NCI-H187 (cell line): Measurements from ENCODE around the gene ZNF646.

ENCODE experiments used
- DNase-seq, 2 experiments: peaks; one replicate each; lab custom pipeline; 2025; lab: John Stamatoyannopoulos, UW

ZNF646 gene

GRCh38 chr16:31130899-31131298, 56.7 kb downstream of the ZNF646 start:
- DNase-seq, result no peak

DNA sequence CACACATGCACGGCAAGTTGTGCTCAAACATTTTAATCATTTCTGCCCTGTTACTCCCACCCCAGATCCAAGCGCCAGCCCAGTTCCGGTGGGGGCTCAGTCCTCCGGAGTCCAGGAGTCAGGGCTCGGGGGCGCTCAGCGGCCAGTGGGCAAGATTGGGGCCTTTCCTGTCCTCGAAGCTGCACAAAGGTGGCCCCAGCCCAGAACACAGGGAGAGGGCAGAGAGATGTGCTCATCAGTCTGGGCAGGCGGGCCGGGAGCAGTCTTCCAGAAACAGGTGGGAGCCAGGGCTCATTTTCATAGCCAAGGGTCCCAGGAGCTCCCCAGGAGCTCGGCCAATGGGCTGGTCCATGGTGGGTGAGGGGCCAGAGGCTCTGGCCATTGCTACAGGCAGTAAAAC, 57.2 kb downstream of the ZNF646 start:
- DNase-seq, result no peak

GRCh38 chr16:31131841-31132271, 57.6 kb downstream of the ZNF646 start:
- DNase-seq, result no peak

GRCh38 chr16:31132303-31132979, 58.2 kb downstream of the ZNF646 start:
- DNase-seq, result no peak

DNA sequence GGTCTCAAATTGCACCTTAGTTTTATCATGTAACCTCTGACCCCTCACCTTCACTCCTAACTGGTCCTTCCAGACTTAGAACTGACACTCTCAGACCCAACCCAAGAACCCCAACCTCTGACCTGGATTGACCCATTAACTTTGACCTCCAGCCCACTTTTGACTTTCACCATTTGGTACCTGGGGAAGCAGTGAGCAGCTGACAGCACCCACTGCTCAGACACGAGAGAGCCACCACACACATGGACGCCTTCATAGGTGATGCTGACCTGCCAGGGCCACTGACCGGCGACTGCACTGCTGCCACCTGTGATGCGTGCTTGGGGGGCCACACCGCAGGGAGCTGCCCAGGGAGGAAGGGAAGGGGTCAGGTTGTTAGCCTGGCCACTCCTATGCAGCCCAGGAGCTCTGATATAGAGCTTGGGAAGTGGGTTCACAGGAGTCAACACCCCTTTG, 58.9 kb downstream of the ZNF646 start:
- no peak for DNase-seq
